Tibial artery (tissue), 4 donors: ENCODE results near the gene HACD3.

Experiments used
- DNase-seq, 2 donors: peaks; one replicate each; pipeline ENCODE4 v3.0.0-alpha.2; 2019
- H3K27ac ChIP-seq, 2 donors: fragments of 200-600 bp; sonication (generic) in 1 of 2; 1 replicate in 1 of 2; 2 replicates in 1 of 2; pipeline ENCODE4 v1.5.1; 2018 to 2019; ENCODE audit warnings: mild to moderate bottlenecking in 1 of 2
- H3K27me3 ChIP-seq, 2 donors: fragments of 200-600 bp; sonication (generic) in 1 of 2; one replicate each; pipeline versions ENCODE4 v1.5.1 to v1.6.0; 2016 to 2019
- H3K36me3 ChIP-seq, 3 donors: fragments of 200-600 bp; sonication (generic) in 2 of 3; one replicate each; pipeline ENCODE4 v1.5.1; 2016 to 2019; ENCODE audit warnings: mild to moderate bottlenecking in 2 of 3
- H3K4me1 ChIP-seq, 4 donors: fragments of 200-600 bp; sonication (generic) in 2 of 4; 1 replicate in 3 of 4; 2 replicates in 1 of 4; pipeline ENCODE4 v1.5.1; 2016 to 2019
- H3K4me3 ChIP-seq, 2 donors: fragments of 200-600 bp; sonication (generic) in 1 of 2; 1 replicate in 1 of 2; 2 replicates in 1 of 2; pipeline ENCODE4 v1.5.1; 2018 to 2019; ENCODE audit warnings: mild to moderate bottlenecking in 2 of 2
- H3K9me3 ChIP-seq, 3 donors: fragments of 200-600 bp; sonication (generic) in 1 of 3; one replicate each; pipeline ENCODE4 v1.5.1; 2016 to 2019
- CTCF ChIP-seq, 2 experiments: fragments of 200-600 bp in 1 of 2; fragments of 450-650 bp in 1 of 2; IDR thresholded peaks; one replicate each; pipeline ENCODE4 v1.5.1; 2017 to 2019; ENCODE audit warnings: antibody characterized with exemption in 2 of 2, mild to moderate bottlenecking in 1 of 2, moderate library complexity in 1 of 2
- intact Hi-C: fragments of 100-400 bp; cut with DNase I; formaldehyde crosslinking; loops from one replicate; pipeline ENCODE4 v1.15.0; 2023; ENCODE audit warnings: low total_unique reads

The HACD3 gene

GRCh38 chr15:65524226-65524625, 6.0 kb upstream of the HACD3 start:
- intact Hi-C loops = no loop called here
- H3K27me3 ChIP-seq = no peaks in the 10 kb centered on the region
- no peak for TF ChIP-seq CTCF (IDR thresholded peaks at IDR 0.05)
- no peak overlapping the region for H3K4me3 ChIP-seq
- H3K27ac ChIP-seq = no peak overlapping the region
- no peaks in the 10 kb centered on the region for H3K9me3 ChIP-seq
- peaks cover 0 to under 1% (median 0%) of the 10 kb centered on the region in 4 donors for H3K4me1 ChIP-seq
- no peaks in the 10 kb centered on the region for H3K36me3 ChIP-seq
- no peak for DNase-seq

GRCh38 chr15:65525622-65526021, 4.6 kb upstream of the HACD3 start:
- no peak overlapping the region for H3K27ac ChIP-seq
- intact Hi-C loops = no loop called here
- H3K9me3 ChIP-seq = no peaks in the 10 kb centered on the region
- H3K4me1 ChIP-seq = peaks cover 0 to 8% (median 3%) of the 10 kb centered on the region in 4 donors
- TF ChIP-seq CTCF (IDR thresholded peaks at IDR 0.05) = no peak
- H3K27me3 ChIP-seq = no peaks in the 10 kb centered on the region
- DNase-seq = no peak
- no peaks in the 10 kb centered on the region for H3K36me3 ChIP-seq
- H3K4me3 ChIP-seq = no peak overlapping the region

- Histone ChIP-seq H3K4me3 (no peak overlapping the region), H3K36me3 (no peaks in the 10 kb centered on the region), H3K4me1 (peaks cover 0 to 22% (median 9%) of the 10 kb centered on the region in 4 donors), H3K9me3 (no peaks in the 10 kb centered on the region), H3K27ac (no peak overlapping the region), H3K27me3 (no peaks in the 10 kb centered on the region)
- intact Hi-C loops = no loop called here
- no peak for DNase-seq
- TF ChIP-seq CTCF (IDR thresholded peaks at IDR 0.05) = no peak
Observed at GRCh38 chr15:65528461-65529060, 1.7 kb upstream of the HACD3 start.

- peak overlapping the region; percentile 68 to 75 for H3K4me3 ChIP-seq
- TF ChIP-seq CTCF (IDR thresholded peaks at IDR 0.05) = no peak
- no peaks in the 10 kb centered on the region for H3K27me3 ChIP-seq
- H3K9me3 ChIP-seq = no peaks in the 10 kb centered on the region
- no peak for DNase-seq
- H3K36me3 ChIP-seq = no peaks in the 10 kb centered on the region
- H3K4me1 ChIP-seq = peaks cover 0 to 22% (median 9%) of the 10 kb centered on the region in 4 donors
- H3K27ac ChIP-seq = peak overlapping the region; percentile 15 to 57
- intact Hi-C loops = no loop called here
Observed at GRCh38 chr15:65529762-65530317, 423 bp upstream of the HACD3 start.

- Histone ChIP-seq H3K27ac (no peak overlapping the region), H3K9me3 (no peaks in the 10 kb centered on the region), H3K4me1 (peaks cover 0 to 22% (median 9%) of the 10 kb centered on the region in 4 donors), H3K36me3 (no peaks in the 10 kb centered on the region), H3K27me3 (no peaks in the 10 kb centered on the region), H3K4me3 (no peak overlapping the region)
- no peak for TF ChIP-seq CTCF (IDR thresholded peaks at IDR 0.05)
- DNase-seq = no peak
- intact Hi-C loops = no loop called here
Observed at GRCh38 chr15:65532738-65533051, 2.4 kb downstream of the HACD3 start.
